HL-60 (cell line): ENCODE measurements around the gene SPRTN.

Experiments used
- CTCF ChIP-seq: IDR thresholded peaks from one replicate; pipeline ENCODE4 v1.5.1; 2011; ENCODE audit warnings: low read length, control low read depth, inconsistent platforms; ENCODE audit not compliant: insufficient read depth
- POLR2AphosphoS5 ChIP-seq: IDR thresholded peaks from 2 replicates; pipeline ENCODE4 v1.6.1; 2012; ENCODE audit warnings: low read depth
- REST ChIP-seq: IDR thresholded peaks from 2 replicates; pipeline ENCODE4 v1.6.1; 2012; ENCODE audit warnings: low read depth; ENCODE audit not compliant: insufficient replicate concordance
- SPI1 ChIP-seq: IDR thresholded peaks from 2 replicates; pipeline ENCODE4 v1.6.1; 2012; ENCODE audit warnings: low read depth, mild to moderate bottlenecking, borderline replicate concordance

GRCh38 chr1:231372501-231372900 lies 34.4 kb downstream of the SPRTN start:
- no peak for TF ChIP-seq CTCF
- TF ChIP-seq POLR2AphosphoS5: no peak
- TF ChIP-seq REST: no peak
- TF ChIP-seq SPI1: no peak
